ENCODE results near the gene REEP1.
"Not testable (repeated sequence)": the region's sequence is repeated elsewhere in the genome, so short reads cannot be mapped to it uniquely, and the experiment has no call there.

REEP1 gene

GRCh38 chr2:86283411-86284030 is 53.9 kb downstream of the REEP1 start:
- no peak for DNase-seq (ENCODE audit: low spot score)

- DNase-seq (ENCODE audit: low spot score) = no peak
Measured at GRCh38 chr2:86281066-86281700, 56.2 kb downstream of the REEP1 start.

- DNase-seq (ENCODE audit: low spot score) = no peak
Measured at GRCh38 chr2:86280191-86280667, 57.2 kb downstream of the REEP1 start.

GRCh38 chr2:86275962-86276361 is 61.5 kb downstream of the REEP1 start:
- no peak for DNase-seq (ENCODE audit: low spot score)

- no peak for DNase-seq (ENCODE audit: low spot score)
Measured at GRCh38 chr2:86275384-86275799, 62.0 kb downstream of the REEP1 start.

- DNase-seq (ENCODE audit: low spot score) = no peak
Measured at GRCh38 chr2:86274918-86275275, 62.5 kb downstream of the REEP1 start.

- DNase-seq (ENCODE audit: low spot score) = no peak
Measured at GRCh38 chr2:86274265-86274917, 63.0 kb downstream of the REEP1 start.

- DNase-seq (ENCODE audit: low spot score) = no peak
Measured at GRCh38 chr2:86272111-86272510, 65.3 kb downstream of the REEP1 start.

GRCh38 chr2:86271248-86271647 is 66.2 kb downstream of the REEP1 start:
- no peak for DNase-seq (ENCODE audit: low spot score)

GRCh38 chr2:86263956-86264355 is 73.5 kb downstream of the REEP1 start:
- DNase-seq (ENCODE audit: low spot score) = no peak

GRCh38 chr2:86260978-86261377 is 76.4 kb downstream of the REEP1 start:
- no peak for DNase-seq (ENCODE audit: low spot score)

GRCh38 chr2:86258106-86258505 is 79.3 kb downstream of the REEP1 start:
- no peak for DNase-seq (ENCODE audit: low spot score)

- DNase-seq (ENCODE audit: low spot score) = no peak
Measured at GRCh38 chr2:86256982-86257381, 80.4 kb downstream of the REEP1 start.

GRCh38 chr2:86256300-86256699 is 81.1 kb downstream of the REEP1 start:
- no peak for DNase-seq (ENCODE audit: low spot score)

GRCh38 chr2:86254576-86255538 is 82.6 kb downstream of the REEP1 start:
- DNase-seq (ENCODE audit: low spot score) = no peak

- no peak for DNase-seq (ENCODE audit: low spot score)
Measured at GRCh38 chr2:86253424-86253823, 84.0 kb downstream of the REEP1 start.

GRCh38 chr2:86251840-86252266 is 85.6 kb downstream of the REEP1 start:
- DNase-seq (ENCODE audit: low spot score) = no peak

- no peak for DNase-seq (ENCODE audit: low spot score)
Measured at GRCh38 chr2:86249579-86250391, 87.6 kb downstream of the REEP1 start.

- DNase-seq (ENCODE audit: low spot score) = no peak
Measured at GRCh38 chr2:86249176-86249575, 88.2 kb downstream of the REEP1 start.

- not testable (repeated sequence) for DNase-seq (ENCODE audit: low spot score)
Measured at GRCh38 chr2:86245222-86245621, 92.2 kb downstream of the REEP1 start.

- DNase-seq (ENCODE audit: low spot score) = not testable (repeated sequence)
Measured at GRCh38 chr2:86244781-86245180, 92.6 kb downstream of the REEP1 start.
